ENCODE data around the gene CIITA.
A peak's percentile ranks its signal among the peaks of the same experiment; 100 is the strongest.

DNA sequence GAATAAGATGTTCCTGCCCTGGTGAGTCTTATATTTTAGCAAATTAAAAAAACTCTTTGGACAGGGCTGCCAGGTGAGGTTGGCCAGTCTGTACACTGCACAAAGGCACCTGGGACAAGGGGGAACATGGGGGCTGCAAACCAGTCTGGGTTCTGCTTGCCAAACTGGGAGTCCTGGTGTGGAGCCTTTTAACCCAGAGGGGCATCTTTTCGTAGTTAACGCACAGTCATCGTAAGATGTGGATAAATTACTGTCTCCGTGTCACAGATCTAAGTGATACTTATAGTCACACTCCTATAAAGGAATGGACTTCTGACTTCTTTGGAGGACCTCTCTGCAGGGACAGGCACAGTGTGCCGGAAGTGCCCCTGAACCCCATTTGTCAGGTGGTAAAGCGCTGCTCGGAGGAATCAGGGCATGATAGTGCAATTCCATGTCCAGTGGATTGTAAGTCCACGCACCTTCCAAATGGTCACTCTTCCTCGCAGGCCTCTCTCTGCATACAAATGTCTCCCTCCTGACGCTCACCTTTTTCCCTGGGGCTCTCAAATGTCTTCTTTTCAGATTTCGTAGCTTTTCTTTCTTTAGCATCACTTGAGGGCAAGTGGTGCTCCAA lies 50.6 kb downstream of the CIITA start:
- TF ChIP-seq SIX5 (IDR thresholded peaks at IDR 0.05; ENCODE audit: low read depth, low read length, severe bottlenecking) (no peak), NR2C2 (IDR thresholded peaks at IDR 0.05; ENCODE audit: borderline replicate concordance, control insufficient read depth, insufficient read length, low read depth) (no peak), SMC3 (IDR thresholded peaks at IDR 0.05; ENCODE audit: borderline replicate concordance, low read length) (no peak), BHLHE40 (IDR thresholded peaks at IDR 0.05; ENCODE audit: borderline replicate concordance in 1 of 2, low read depth in 2 of 2, low read length in 1 of 2) (no peak), GABPA (IDR thresholded peaks at IDR 0.05; ENCODE audit: low read depth) (no peak), FOXM1 (IDR thresholded peaks at IDR 0.05; ENCODE audit: low read depth, low read length) (no peak), SREBF2 (IDR thresholded peaks at IDR 0.05; ENCODE audit: low read length) (no peak)
- TF ChIP-seq, protein P1, sequence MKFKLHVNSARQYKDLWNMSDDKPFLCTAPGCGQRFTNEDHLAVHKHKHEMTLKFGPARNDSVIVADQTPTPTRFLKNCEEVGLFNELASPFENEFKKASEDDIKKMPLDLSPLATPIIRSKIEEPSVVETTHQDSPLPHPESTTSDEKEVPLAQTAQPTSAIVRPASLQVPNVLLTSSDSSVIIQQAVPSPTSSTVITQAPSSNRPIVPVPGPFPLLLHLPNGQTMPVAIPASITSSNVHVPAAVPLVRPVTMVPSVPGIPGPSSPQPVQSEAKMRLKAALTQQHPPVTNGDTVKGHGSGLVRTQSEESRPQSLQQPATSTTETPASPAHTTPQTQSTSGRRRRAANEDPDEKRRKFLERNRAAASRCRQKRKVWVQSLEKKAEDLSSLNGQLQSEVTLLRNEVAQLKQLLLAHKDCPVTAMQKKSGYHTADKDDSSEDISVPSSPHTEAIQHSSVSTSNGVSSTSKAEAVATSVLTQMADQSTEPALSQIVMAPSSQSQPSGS (IDR thresholded peaks at IDR 0.05; ENCODE audit: low read length): 0 out of 2 replicates have a peak, but pooled peaks have one; percentile 20
